ENCODE data around the gene BCAS1.

DNA sequence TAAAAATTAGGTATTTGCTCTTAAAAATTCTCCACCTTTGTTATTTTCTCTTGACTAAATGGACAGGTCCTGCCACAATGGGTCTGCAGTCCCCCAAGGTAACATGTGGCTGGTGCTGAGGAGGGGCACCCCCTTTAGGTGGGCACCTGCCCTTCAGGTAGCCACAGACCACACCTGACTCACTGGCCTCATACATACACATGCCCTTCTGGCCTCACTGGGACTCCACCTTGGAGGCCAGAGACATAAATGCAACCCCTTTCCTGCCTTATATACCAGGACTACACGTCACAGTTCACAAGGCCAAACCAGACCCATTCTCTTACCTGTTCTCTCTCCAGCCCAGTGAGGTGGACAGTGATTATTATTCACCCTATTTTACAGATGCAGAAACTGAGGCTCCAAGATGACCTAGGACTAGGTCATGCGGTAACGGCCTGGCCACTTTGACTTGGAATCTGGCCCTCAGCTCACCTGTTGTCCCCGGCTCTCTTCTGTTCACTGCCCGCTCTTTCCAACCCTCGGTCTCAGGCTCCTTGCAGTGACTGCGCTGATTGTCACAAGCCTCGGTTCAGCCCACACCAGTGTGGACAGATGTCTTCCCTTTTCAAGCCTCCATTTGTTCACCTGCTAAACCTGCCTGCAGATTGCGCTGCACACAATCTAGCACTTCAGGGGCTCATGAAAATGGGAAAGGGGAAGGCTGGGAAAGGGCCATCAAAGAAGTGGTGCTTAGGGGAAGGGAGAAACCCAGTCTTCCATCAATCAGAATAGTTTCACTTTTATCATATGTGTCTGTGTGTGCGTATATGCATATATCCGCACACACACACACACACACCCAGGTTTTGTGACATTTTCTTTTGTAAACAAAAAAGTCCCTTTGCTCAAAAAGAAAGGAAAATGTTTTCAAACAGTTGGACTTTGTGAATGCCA, 121.7 kb downstream of the BCAS1 start:
- TF ChIP-seq, protein P1, sequence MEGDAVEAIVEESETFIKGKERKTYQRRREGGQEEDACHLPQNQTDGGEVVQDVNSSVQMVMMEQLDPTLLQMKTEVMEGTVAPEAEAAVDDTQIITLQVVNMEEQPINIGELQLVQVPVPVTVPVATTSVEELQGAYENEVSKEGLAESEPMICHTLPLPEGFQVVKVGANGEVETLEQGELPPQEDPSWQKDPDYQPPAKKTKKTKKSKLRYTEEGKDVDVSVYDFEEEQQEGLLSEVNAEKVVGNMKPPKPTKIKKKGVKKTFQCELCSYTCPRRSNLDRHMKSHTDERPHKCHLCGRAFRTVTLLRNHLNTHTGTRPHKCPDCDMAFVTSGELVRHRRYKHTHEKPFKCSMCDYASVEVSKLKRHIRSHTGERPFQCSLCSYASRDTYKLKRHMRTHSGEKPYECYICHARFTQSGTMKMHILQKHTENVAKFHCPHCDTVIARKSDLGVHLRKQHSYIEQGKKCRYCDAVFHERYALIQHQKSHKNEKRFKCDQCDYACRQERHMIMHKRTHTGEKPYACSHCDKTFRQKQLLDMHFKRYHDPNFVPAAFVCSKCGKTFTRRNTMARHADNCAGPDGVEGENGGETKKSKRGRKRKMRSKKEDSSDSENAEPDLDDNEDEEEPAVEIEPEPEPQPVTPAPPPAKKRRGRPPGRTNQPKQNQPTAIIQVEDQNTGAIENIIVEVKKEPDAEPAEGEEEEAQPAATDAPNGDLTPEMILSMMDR (conservative IDR thresholded peaks at IDR 0.05): no peak
- no peak for TF ChIP-seq ZFX (IDR thresholded peaks at IDR 0.05)

All from C4-2B (cell line).